NCI-H2029 (cell line): ENCODE results near the gene OLFML2B.
"Not testable (repeated sequence)": the region's sequence is repeated elsewhere in the genome, so short reads cannot be mapped to it uniquely, and the experiment has no call there.

ENCODE experiments used
- DNase-seq: peaks from one replicate; lab custom pipeline; 2025; lab: John Stamatoyannopoulos, UW

OLFML2B gene

DNA sequence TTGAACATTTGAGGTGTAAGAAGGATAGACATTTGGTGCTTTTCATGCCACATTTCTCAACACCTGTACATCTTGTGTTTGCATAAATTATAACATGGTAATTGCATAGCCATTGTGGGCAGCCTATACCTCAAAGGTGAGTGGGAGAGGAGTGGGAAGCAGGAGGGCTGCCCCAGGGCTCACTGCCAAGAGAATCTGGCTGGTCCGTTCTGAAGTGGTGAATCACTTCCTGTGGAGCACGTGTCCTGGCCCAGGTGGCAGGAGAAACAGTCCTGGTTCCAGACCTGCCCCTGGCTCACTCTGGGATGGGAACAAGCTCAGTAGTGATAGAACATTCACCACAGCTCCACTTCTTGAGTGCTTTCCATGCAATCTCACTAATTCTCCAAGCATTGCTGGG, 11.6 kb upstream of the OLFML2B start:
- DNase-seq, result peak; percentile 76

DNA sequence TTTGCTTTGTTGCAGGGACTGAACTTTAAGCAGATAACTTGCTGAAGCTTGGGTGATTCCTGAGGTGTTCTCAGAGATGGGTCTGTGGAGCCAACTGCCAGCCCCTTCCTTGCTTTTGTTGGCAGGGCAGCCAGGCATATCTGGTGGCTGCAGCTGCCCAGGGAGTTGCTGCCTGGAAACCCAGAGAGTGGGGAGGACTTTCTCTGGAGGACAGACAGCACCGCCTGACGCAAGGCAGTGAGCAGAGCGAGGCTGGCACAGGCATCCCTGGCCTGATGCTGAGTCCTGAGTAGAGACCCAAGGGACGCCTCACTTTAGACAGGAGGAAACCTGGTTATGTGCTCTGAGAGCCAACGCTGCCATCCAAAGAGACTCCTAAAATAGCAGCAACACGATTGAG, 9.8 kb upstream of the OLFML2B start:
- DNase-seq, result no peak

DNA sequence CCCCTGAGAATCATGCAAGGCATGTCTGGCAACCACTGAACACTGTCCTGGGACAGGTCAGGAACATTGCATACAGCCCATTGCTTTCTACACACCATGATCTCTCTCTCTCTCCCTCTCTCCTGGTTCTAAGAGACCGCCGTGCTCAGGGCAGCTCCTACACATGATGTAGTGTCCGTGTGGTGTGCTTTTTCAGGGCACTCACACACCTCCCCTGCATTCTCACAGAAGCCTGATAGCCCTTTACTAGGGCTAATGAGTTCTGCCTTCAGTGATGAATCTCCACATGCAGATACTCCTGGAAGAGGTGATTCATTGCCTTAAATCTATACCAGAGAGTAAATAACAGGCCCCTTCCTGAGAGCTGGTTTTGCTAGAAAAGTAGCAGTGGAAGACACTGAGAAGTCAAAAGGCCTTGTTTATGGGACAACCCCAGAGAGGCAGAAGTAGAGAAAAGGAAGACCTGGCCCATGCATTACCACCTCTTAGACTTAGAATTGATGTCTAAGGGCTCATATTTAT, 7.2 kb upstream of the OLFML2B start:
- no peak for DNase-seq

- no peak for DNase-seq
Measured at GRCh38 chr1:162029157-162029556, 5.5 kb upstream of the OLFML2B start.

GRCh38 chr1:162028726-162029125, 5.1 kb upstream of the OLFML2B start:
- no peak for DNase-seq

DNA sequence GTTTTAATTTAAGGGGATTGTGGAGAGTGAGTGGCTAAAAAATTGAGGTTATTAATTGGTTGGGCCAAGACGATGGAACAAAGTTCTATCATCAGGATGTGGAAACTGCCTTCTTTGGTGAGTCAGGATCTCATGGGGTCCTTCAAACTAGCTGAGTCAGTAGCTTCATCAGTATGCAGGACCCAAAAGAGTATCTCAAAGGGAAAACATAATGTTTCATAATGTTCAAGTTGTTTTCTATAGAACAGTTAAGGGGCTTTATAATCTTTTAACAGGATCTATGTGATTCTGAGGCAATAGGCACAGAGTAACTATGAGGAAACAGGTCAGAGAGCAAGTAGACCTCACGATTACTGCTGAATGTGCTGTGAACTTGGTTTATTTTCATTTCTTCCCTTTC, 3.2 kb upstream of the OLFML2B start:
- DNase-seq, result no peak

- no peak for DNase-seq
Measured at GRCh38 chr1:162025541-162025940, 1.9 kb upstream of the OLFML2B start.

- DNase-seq, result no peak
Measured at GRCh38 chr1:162023181-162023546, 505 bp downstream of the OLFML2B start.

GRCh38 chr1:162022626-162023025, 1.0 kb downstream of the OLFML2B start:
- DNase-seq, result no peak

DNA sequence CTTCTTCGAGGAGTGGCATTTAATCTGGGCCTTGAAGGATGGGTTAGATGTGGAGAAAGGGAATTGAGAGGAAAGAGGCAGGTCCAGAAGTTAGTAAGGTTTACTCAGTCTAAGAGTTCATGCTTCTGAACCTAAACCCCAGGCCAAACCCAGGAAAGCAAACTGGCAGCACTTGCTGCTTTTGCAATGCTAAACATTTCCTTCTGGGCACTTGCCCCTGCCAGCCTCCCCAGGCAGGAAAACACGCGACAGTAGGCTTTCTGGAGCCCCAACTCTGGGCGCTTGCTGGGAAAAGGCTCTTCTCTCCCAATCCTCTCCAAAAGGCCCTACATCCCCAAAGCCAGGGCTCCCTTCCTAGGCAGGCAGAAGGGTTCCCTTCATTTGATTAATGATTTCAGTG, 2.5 kb downstream of the OLFML2B start:
- DNase-seq, result no peak

GRCh38 chr1:162020150-162020549, 3.5 kb downstream of the OLFML2B start:
- no peak for DNase-seq

- no peak for DNase-seq
Measured at GRCh38 chr1:162019446-162019845, 4.2 kb downstream of the OLFML2B start.

- DNase-seq, result peak; percentile 95
Measured at GRCh38 chr1:162019006-162019405, 4.7 kb downstream of the OLFML2B start.

DNA sequence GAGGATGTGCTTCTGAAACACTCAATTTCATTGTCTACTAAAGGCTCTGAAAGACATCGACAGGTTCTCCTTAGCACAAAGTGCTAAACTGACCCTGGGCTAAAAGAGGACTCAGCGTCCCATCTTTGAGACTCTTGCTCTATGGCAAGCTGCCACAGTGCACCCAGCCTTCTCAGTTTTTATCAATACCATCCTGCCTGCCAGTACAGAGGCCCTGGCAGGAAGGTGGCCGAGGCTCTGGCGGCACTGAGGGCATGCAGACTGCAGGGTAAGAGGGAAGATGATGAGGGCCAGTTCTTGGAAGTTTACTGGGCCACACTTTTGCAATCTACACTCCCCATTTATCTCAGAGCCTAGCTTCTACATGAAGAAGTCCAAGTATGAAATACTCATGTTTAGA, 5.3 kb downstream of the OLFML2B start:
- DNase-seq, result no peak

GRCh38 chr1:162017791-162018190, 5.9 kb downstream of the OLFML2B start:
- DNase-seq, result not testable (repeated sequence)

DNA sequence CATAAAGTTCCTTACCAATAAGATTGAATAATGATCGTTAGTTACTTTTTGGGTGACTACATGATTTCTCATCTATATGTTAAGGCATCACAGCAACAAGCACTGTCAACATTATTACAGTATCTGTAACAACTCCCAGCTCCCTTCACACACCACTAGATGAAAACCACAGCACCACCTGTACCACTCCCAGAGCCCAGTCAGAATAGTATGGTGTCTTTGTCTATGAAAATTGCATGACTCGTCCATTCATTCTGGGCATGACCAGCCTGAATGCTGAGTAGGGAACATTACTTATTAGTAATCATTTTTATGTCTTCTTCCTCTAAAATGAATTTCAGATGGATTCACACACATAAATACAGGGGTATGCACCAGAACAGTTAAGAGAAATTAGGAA, 7.0 kb downstream of the OLFML2B start:
- DNase-seq, result no peak

DNA sequence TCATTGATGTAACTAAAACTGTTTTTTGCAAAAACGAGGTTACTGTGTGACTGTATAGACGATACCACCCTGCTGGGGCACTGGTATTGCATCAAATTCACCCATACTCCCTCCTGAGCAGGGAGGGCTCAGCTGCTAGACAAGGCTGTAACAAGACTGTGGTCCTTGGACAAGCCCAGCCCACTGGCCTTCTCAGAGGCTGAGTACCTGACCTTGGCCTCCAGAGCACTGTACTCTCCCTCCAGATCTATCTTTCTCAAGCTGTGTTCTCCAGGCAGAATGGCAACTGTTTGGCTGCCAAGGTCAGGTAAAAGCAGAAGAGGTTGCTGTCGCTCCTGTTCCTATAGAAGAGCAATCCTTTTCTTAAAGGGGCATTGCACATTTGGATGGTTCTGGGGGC, 8.5 kb downstream of the OLFML2B start:
- DNase-seq, result no peak

DNA sequence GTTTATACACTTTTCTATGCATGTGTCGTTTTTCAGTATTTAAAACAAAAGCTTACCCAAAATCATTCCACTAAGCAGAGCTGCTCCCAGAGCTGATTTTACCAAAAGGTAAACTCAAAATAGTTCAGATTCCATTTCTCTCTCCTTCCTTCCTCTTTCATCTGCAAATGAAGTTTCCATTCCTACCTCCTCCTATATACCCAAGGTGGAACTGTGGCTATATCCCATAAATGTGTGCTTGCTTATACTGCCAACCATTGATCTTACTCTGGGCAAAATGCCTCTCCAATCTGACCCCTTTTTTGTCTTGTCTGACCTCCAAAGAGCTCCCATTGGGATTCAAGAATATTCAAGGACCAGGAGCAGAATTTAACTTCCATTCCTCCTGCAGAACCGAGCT, 9.5 kb downstream of the OLFML2B start:
- DNase-seq, result no peak

DNA sequence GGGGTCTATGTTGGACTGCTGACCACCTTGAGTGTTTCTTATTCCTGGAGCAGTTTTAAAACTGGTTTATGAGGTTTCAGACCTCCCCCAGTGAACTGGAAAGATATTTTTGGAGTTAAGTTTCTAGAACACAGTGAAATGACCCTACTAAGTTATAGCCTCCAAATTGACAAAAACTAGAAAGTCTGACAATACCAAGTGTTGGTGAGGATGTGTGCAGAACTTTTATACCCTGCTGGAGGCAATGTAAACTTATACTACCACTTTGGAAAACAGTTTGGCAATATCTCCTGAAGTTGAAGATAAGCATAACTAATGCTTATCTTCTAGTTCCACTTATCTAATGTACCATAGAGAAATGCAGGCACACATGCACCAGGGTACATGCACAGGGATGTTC, 10.4 kb downstream of the OLFML2B start:
- DNase-seq, result no peak

- no peak for DNase-seq
Measured at GRCh38 chr1:162011337-162012012, 12.2 kb downstream of the OLFML2B start.

GRCh38 chr1:162010175-162010506, 13.5 kb downstream of the OLFML2B start:
- no peak for DNase-seq

- no peak for DNase-seq
Measured at GRCh38 chr1:162009501-162010174, 14.0 kb downstream of the OLFML2B start.

DNA sequence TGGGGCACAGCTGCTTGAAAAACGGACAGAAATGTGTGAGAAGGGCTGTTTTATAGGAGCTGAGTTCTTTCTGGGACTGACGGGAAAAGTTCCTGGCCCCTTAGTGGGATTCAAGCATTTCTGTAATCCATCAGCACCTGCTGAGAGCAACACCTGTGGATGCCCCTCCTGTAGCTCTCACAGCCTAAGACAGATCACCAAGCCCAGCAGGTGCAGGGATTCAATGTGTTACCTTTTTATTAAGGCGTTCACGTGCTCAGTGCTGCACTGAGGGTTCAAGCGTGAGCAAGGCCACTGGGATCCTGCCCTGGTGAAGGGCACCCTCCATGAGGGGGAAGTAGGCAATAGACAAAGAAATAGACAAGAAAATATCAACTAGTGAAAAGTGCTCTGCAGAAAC, 14.9 kb downstream of the OLFML2B start:
- no peak for DNase-seq

DNA sequence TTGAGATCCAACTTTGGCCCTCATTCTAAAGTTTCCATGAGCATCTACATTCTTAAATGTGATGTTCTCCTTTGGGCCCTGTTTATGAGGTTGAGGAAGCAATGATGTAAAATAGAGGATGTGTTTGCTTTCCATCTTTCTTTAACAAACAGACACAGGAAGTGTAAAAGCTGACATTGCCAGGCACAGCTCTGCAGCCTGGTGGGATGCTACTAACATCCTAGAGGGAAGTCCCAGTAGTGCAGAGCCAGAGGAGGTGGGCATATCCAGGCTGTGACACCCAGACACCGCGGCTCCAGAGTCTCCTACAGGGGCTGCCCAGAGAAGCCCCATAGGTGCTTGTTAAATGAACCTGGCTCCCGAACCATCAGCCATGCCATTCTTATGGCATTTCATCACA, 16.2 kb downstream of the OLFML2B start:
- DNase-seq, result no peak
